HepG2 (cell line): ENCODE measurements around the gene SLC13A5. TPM values are rescaled to one million over a fixed set of nuclear protein-coding genes. Genes with fewer than 3 reads are reported as not detected.

Experiments used
- ARID5B ChIP-seq: IDR thresholded peaks from 2 replicates; pipeline ENCODE4 v1.4.0; 2020; ENCODE audit warnings: mild to moderate bottlenecking, missing genetic modification reagents
- CREB1 ChIP-seq, 2 experiments: fragments of 450-650 bp in 1 of 2; IDR thresholded peaks; 2 replicates each; pipeline ENCODE4 v1.6.1; 2016 to 2017; ENCODE audit warnings: control low read depth in 1 of 2, mild to moderate bottlenecking in 1 of 2, missing compliant biosample characterization in 1 of 2, missing genetic modification characterization in 1 of 2
- KDM1A ChIP-seq: IDR thresholded peaks from 2 replicates; pipeline ENCODE4 v1.6.1; 2016; ENCODE audit warnings: missing compliant biosample characterization
- MEF2D ChIP-seq: sonication (generic); formaldehyde crosslinking; IDR thresholded peaks from 2 replicates; pipeline ENCODE4 v1.5.1; 2020; ENCODE audit warnings: mild to moderate bottlenecking, missing genetic modification reagents
- RXRA ChIP-seq: sonication (generic); formaldehyde crosslinking; IDR thresholded peaks from 2 replicates; pipeline ENCODE4 v1.5.1; 2020; ENCODE audit warnings: missing genetic modification reagents
- SNAI1 ChIP-seq: sonication (generic); formaldehyde crosslinking; IDR thresholded peaks from 2 replicates; pipeline ENCODE4 v1.5.0; 2020; ENCODE audit warnings: mild to moderate bottlenecking, missing genetic modification reagents, borderline replicate concordance
- ZBTB10 ChIP-seq: sonication (generic); formaldehyde crosslinking; IDR thresholded peaks from 2 replicates; pipeline ENCODE4 v1.4.0; 2020; ENCODE audit warnings: missing genetic modification reagents, borderline replicate concordance
- ZBTB21 ChIP-seq: sonication (generic); formaldehyde crosslinking; IDR thresholded peaks from 2 replicates; pipeline ENCODE4 v1.4.0; 2020; ENCODE audit warnings: missing genetic modification reagents
- ZGPAT ChIP-seq: IDR thresholded peaks from 2 replicates; pipeline ENCODE4 v1.6.1; 2016; ENCODE audit warnings: mild to moderate bottlenecking
- ZNF281 ChIP-seq: sonication (generic); formaldehyde crosslinking; IDR thresholded peaks from 2 replicates; pipeline ENCODE4 v1.4.0; 2020; ENCODE audit warnings: missing genetic modification reagents, borderline replicate concordance
- ZNF343 ChIP-seq: sonication (generic); formaldehyde crosslinking; IDR thresholded peaks from 2 replicates; pipeline ENCODE4 v1.4.0; 2020; ENCODE audit warnings: mild to moderate bottlenecking, missing genetic modification reagents
- ZNF512 ChIP-seq: sonication (generic); formaldehyde crosslinking; IDR thresholded peaks from 2 replicates; pipeline ENCODE4 v1.4.0; 2020; ENCODE audit warnings: mild to moderate bottlenecking, missing genetic modification reagents
- ZUFSP ChIP-seq: sonication (generic); formaldehyde crosslinking; IDR thresholded peaks from 2 replicates; pipeline ENCODE4 v1.9.0; 2021; ENCODE audit warnings: missing genetic modification reagents, mild to moderate bottlenecking, borderline replicate concordance
- ZZZ3 ChIP-seq: sonication (generic); formaldehyde crosslinking; IDR thresholded peaks from 2 replicates; pipeline ENCODE4 v1.4.0; 2020; ENCODE audit warnings: missing genetic modification reagents, mild to moderate bottlenecking, borderline replicate concordance
- polyA plus RNA-seq, 8 experiments: library from polyadenylated mRNA; depleted of rRNA in 3 of 8; stranded (reverse) in 7 of 8; unstranded in 1 of 8; fragments of >200 nt; fragmentation: Illumina TruSeq in 4 of 8; extraction: Trizol in 4 of 8; gene quantifications; 2 replicates each; pipeline versions ENCODE4 v1.2.1 to v1.2.3, GENCODE V29; 2011 to 2016; ENCODE audit warnings: low read depth in 4 of 8, missing spikeins in 1 of 8, mixed read lengths in 1 of 8; ENCODE audit not compliant: insufficient read depth in 1 of 8
- total RNA-seq, 5 experiments: library from RNA; depleted of rRNA; stranded (reverse); fragments of >200 nt; fragmentation: Illumina TruSeq; extraction: Trizol; gene quantifications; 2 replicates each; pipeline ENCODE4 v1.2.3, GENCODE V29; 2016; ENCODE audit warnings: low read depth in 1 of 5

Gene SLC13A5
- total and polyA plus RNA-seq, 2 of the 13 experiments (the other 11 are each of a cell fraction or from before 2014, with no cell fraction given) = 42.8 to 310 TPM

- TF ChIP-seq ARID5B = peak; percentile 38; the same call in 1 of the 2 replicates
- no peak for TF ChIP-seq ZUFSP (CRISPR knock-in tag)
- 0 out of 2 replicates have a peak, but pooled peaks have one; percentile 12 for TF ChIP-seq KDM1A (CRISPR knock-in tag)
- TF ChIP-seq ZZZ3 (CRISPR knock-in tag) = no peak
- no peak for TF ChIP-seq CREB1 (IDR thresholded peaks at IDR 0.05)
- no peak for TF ChIP-seq CREB1 (CRISPR knock-in tag; IDR thresholded peaks at IDR 0.05)
- 0 out of 2 replicates have a peak, but pooled peaks have one; percentile 2 for TF ChIP-seq MEF2D
- 0 out of 2 replicates have a peak, but pooled peaks have one; percentile 10 for TF ChIP-seq ZGPAT
- no peak for TF ChIP-seq ZNF343 (CRISPR knock-in tag)
- TF ChIP-seq SNAI1 = no peak
- TF ChIP-seq ZBTB10 = no peak
- TF ChIP-seq ZNF281 (CRISPR knock-in tag) = peak; percentile 22; the same call in 1 of the 2 replicates
- TF ChIP-seq ZNF512 (CRISPR knock-in tag) = no peak
- 0 out of 2 replicates have a peak, but pooled peaks have one; percentile 9 for TF ChIP-seq ZBTB21 (CRISPR knock-in tag)
- peak; percentile 24; the same call in 1 of the 2 replicates for TF ChIP-seq RXRA
These were observed 31.5 kb downstream of the SLC13A5 start (continued) for GRCh38 chr17:6681671-6682070.
